Stimulated activated CD4-positive, alpha-beta T cell treated with anti-CD3 and anti-CD28 coated beads, Interleukin-15, amount 100 ng/mL, for 24 hours (primary cell): Measurements from ENCODE around the gene DNAJC18.

ENCODE experiments used
- DNase-seq: peaks from one replicate; pipeline ENCODE4 v3.0.0-alpha.2; 2020

Gene DNAJC18

DNA sequence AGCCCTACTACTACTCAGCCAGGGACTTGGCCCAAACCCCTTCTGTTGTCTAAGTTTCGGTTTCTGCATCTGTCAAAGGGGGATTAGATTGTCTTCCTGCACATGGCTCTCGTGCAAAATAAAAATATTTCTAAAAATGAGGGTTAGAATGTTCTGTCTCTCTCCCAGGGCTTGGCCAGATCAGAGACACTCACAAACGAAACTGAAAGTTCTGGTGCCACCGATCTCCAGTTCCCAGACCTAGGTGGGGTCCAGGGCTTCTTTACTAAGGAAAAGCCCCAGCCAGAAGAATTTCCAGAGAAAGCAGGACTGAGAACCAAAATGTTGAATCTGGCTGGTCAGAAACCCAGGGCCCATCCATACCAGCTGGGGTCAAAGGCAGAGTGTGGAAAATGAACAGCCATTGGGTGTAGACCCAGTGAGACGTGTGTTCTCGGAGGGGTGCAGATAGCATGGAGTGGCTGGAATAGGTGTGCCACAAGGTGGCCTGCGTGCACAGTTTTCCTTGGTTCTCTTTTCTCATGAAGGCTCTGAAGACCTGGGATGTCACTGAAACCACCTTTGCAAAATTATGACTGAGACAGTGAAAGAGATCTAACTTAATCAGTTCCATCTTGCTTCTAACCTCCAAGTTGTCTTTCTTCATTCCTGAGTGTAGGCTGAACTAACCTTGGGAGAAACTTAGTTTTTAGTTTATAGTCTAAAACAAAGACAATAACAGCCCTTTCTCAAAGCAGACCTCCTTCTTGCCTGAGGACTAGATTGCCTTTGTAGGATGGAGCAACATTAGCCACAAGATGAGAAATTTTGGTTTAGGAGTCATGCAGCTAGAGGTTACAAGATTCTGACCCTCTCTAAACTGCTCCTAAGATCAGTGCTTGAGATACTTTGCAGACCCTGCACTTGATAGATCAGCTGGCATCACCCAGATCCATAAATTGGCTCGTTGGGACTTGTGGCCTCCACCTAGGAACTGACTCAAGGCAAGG is 54.0 kb downstream of the DNAJC18 start:
- peak; percentile 40 for DNase-seq

DNA sequence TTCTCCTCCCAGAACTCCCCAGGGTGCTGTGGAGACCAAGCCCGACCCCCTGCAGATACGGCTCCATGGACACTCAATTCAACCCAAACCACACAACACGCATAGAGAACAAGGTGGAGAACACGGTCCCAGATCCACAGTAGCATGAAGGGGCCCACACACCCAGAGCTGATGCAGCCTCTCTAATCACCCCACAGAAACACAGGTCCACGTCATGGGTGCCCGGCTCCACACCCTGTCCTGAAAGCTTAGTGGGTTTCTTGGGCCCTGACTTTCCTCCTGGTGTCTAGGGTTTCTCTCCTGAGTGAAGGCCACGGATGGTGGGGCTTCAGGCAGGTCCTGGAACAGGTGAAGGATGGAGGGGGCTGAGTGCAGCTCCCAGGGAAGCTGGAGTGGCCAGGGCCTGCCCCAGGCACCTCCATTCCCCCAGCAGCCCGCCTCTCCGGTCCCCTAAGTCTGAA is 54.7 kb downstream of the DNAJC18 start:
- no peak for DNase-seq

DNA sequence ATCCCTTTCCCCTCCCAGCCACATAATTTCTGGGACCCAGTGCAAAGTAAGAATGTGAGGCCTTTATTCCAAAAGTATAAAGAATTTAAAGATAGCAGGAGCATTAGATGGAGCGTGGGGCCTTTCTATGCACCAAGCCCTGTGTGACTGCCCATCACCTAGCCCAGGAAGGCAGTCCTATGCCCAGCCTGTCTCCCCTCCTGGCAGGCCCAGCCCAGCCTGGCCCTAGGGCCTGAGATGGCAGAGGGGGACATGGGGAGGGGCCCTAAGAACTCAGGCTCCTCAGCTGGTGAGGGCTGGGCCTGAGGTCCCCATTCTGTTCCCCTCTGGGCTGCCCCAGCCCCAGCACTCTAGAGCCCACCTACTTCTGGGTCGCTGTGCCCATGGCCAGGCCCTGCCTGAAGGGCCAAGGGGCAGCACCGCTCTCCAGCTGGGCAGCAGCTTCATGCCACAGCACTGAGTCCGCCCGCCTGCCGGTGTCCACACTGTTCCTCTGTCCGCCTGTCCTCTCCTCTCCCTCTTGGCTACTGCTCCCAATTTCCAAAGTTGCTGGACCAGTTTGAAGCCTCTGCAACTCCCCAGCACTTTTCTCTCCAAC is 55.2 kb downstream of the DNAJC18 start:
- DNase-seq, result no peak

DNA sequence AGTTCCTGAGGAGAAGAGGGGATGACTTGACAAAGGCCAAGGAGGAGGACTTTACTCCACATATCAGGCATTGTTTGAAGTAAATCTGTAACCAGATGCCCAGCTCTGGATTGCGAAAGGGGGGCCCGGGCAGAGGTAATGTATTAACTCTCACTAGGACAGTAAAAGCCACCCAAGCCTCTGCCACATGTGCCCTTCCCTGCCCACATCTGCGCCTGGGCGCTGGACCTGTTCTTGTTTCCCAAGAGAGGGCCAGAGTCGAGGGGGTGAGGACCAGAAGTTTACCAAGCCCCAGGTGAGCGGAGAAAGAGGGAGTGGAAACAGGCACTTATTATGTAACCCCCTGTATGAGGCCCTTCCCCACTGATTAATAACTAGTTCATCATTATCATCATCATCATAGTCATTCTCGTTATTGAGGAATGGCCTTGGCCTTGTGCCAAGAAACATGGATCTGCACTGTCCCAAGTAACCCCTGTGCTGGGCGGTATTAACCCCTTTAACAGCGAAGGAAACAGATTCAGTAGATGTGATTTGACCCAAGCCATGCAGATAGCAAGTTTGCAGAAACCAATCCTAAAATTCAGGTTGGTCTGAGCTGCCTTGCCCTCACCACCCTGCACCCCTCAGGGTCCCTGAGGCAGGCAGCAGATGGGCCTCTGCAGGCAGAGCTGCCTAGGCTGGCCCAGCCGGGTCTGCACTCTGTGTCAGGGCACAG is 55.9 kb downstream of the DNAJC18 start, which contains the start of gene SLC23A1:
Gene SLC23A1, minus strand, starts transcription at position 23 of the 718 bp plus-strand sequence. CDS start 44 bp downstream, outside the sequence.
- DNase-seq, result no peak

- no peak for DNase-seq
Observed at GRCh38 chr5:139382807-139383206, 56.5 kb downstream of the DNAJC18 start.

DNA sequence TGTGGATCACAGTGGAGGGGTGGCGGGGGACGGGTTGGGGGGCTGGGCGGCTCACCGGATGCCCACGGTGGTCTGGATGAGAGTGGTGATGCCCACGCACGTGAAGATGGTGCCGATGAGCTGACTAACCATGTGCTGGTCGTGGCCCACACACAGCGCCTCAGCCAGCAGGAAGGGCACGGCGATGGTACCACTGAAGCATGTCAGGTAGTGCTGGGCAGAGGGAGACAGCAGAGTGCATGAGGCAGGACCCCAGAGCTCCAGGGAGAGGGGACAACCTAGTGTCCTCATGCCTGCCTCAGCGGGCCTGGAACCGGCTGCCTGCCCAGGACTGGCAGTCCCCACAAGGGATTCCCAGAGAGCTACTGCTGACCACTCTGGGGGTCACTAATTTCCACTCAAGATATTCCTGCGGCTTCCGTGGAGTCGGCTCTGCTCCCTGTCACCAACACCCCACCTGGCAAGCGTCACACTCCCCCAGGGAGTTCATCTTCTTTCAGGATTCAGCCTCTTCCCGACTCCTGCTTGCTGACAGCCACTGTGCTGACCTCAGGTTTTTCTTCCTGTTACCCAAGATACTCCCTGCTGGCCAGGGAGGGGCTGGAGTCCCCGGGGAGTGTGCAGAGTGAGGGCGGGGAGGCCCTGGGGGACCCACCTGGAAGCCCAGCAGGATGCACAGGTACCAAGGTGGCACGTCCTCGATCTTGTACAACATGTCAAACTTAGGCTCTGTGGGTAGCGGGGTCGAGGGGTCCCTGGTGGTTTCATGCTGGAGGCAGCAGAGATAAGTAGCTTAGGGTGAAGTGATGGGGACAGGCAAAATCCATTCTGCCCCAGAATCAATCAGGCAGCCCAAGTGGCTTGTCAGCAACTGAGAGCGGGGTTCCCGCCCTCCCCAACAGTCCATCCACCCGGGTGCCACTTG is 57.2 kb downstream of the DNAJC18 start:
- no peak for DNase-seq

GRCh38 chr5:139379626-139380449 is 59.5 kb downstream of the DNAJC18 start:
- no peak for DNase-seq

- no peak for DNase-seq
Observed at GRCh38 chr5:139378941-139379361, 60.4 kb downstream of the DNAJC18 start.

GRCh38 chr5:139378101-139378825 is 61.1 kb downstream of the DNAJC18 start:
- no peak for DNase-seq

GRCh38 chr5:139377226-139377625 is 62.1 kb downstream of the DNAJC18 start:
- DNase-seq, result no peak

- no peak for DNase-seq
Observed at GRCh38 chr5:139376364-139376763, 63.0 kb downstream of the DNAJC18 start.

DNA sequence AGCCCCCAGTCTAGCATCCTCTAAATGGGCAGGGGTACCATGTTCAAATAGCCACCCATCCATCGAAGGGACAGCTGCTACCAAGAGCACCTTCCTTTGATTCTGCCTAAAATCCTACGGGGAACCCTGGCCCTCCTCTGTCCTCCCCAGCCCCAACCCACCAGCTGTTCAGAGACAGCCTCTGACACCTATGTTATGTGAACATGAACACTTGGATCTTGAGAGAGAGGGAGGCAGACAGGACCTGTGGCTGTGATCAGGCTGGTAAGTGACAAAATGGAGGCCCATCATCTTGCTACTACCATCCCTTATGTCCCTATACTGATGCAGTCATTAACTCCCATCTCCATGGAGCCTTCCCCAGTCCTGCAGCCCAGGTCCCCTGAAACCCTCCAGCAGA is 64.4 kb downstream of the DNAJC18 start:
- DNase-seq, result no peak

- DNase-seq, result no peak
Observed at GRCh38 chr5:139371482-139372435, 67.6 kb downstream of the DNAJC18 start.

- no peak for DNase-seq
Observed at GRCh38 chr5:139369181-139369580, 70.1 kb downstream of the DNAJC18 start.

DNA sequence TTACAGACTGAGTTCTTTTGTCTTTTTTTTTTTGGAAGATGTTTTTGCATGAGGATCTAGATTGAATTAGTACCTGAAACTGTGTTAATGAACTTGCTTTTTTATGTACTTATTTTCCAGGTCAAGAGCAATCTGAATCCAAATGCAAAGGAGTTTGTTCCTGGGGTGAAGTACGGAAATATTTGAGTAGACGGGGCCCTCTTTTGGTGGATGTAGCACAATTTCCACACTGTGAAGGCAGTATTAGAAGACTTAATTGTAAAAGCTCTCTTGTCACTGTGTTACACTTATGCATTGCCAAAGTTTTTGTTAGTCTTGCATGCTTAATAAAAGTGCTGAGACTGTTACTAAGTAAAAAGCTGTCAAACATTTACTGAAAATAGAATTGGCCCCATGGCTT is 70.7 kb downstream of the DNAJC18 start:
- no peak for DNase-seq

- no peak for DNase-seq
Observed at GRCh38 chr5:139364466-139364865, 74.9 kb downstream of the DNAJC18 start.

DNA sequence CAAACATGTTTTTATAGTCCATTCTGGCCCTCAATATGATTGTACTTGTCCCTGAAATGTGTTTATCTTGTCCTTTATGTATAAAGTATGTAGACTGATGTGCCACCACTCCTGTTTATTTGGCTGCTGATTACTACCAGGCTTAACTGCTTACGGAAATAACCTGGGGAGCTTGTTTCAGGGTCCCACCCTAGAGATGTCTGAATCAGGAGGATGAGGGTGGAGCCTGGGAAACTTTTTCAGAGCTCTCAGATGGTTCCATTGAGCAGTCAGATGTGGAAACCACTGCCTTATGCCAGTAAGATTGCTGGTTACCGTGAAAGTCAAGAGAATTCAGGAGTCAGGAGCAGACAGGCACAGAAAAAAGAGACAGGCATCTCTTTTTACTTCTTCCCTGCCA is 75.4 kb downstream of the DNAJC18 start:
- no peak for DNase-seq

DNA sequence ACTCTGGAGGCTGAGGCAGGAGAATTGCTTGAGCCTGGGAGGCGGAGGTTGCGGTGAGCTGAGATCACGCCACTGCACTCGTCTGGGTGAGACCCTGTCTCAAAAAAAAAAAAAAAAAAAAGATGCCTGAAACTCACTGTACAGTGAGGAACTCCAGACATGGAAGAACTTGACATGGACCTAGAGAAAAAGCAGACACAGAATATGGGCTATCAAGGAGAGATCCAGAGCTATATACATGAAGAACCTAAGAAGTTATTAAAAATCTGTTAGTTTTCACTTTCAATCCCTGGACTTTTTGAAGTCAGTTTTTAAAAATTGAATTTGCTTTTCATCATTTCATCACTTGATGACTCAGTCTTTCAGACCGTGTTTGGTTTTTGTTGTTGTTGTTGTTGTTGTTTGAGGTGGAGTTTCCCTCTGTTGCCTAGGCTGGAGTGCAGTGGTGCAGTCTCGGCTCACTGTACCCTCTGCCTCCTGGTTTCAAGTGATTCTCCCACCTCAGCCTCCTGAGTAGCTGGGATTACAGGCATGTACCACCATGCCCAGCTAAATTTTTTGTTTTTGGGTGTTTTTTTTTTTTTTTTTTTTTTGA is 77.4 kb downstream of the DNAJC18 start:
- no peak for DNase-seq

DNA sequence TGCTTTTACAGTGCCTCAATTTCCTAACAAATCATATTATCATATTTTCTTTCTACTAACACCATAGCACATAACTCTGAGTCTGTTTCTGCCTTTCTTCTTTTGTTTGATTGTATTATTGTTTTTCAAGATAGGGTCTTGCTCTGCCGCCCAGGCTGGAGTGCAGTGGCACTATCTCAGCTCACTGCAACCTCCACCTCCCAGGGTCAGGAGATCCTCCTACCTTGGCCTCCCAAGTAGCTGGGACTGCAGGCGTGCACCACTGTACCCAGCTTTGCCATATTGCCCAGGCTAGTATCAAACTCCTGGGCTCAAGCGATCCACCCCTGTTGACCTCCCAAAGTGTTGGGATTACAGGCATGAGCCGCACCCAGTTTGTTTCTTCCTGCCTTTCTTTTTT is 78.9 kb downstream of the DNAJC18 start:
- no peak for DNase-seq
